Stomach (tissue), 9 donors: ENCODE measurements around the gene PPEF1. TPM values are rescaled to one million over a fixed set of nuclear protein-coding genes. Genes with fewer than 3 reads are reported as not detected.
"Not testable (repeated sequence)": the region's sequence is repeated elsewhere in the genome, so short reads cannot be mapped to it uniquely, and the experiment has no call there.

Experiments used
- DNase-seq, 2 donors: peaks; one replicate each; pipeline versions ENCODE4 v3.0.0 to v3.0.0-alpha.2; 2013 to 2019
- H3K27ac ChIP-seq, 5 donors: fragments of 200-600 bp in 4 of 5; sonication (generic) in 4 of 5; one replicate each; pipeline ENCODE4 v1.5.1; 2013 to 2019; ENCODE audit warnings: mild to moderate bottlenecking in 1 of 5, moderate library complexity in 1 of 5
- H3K27me3 ChIP-seq, 3 donors: fragments of 200-600 bp; sonication (generic); one replicate each; pipeline ENCODE4 v1.5.1; 2017 to 2019; ENCODE audit warnings: mixed run types in 1 of 3
- H3K36me3 ChIP-seq, 4 donors: fragments of 200-600 bp; sonication (generic); 1 replicate in 3 of 4; 2 replicates in 1 of 4; pipeline ENCODE4 v1.5.1; 2016 to 2019
- H3K4me1 ChIP-seq, 4 donors: fragments of 200-600 bp; sonication (generic); one replicate each; pipeline ENCODE4 v1.5.1; 2016 to 2019
- H3K4me3 ChIP-seq, 4 donors: fragments of 200-600 bp; sonication (generic) in 3 of 4; one replicate each; pipeline ENCODE4 v1.5.1; 2016 to 2019; ENCODE audit warnings: mild to moderate bottlenecking in 1 of 4
- H3K9me3 ChIP-seq, 4 donors: fragments of 200-600 bp; sonication (generic); one replicate each; pipeline ENCODE4 v1.5.1; 2016 to 2019
- EP300 ChIP-seq: sonication (generic); formaldehyde crosslinking; IDR thresholded peaks from one replicate; pipeline ENCODE4 v1.6.1; 2017; ENCODE audit warnings: antibody characterized with exemption
- POLR2A ChIP-seq, 4 donors: fragments of 450-650 bp; IDR thresholded peaks; one replicate each; pipeline ENCODE4 v1.6.1; 2016; ENCODE audit warnings: antibody characterized with exemption in 4 of 4, control low read depth in 2 of 4, mild to moderate bottlenecking in 1 of 4, moderate library complexity in 1 of 4
- POLR2AphosphoS5 ChIP-seq, 3 donors: sonication (generic); formaldehyde crosslinking; IDR thresholded peaks; one replicate each; pipeline ENCODE4 v1.6.1; 2016; ENCODE audit warnings: antibody characterized with exemption in 3 of 3
- WGBS, 5 donors: extraction: QIAGEN DNeasy Blood & Tissue Kit in 3 of 5; methylation state at CpG; one replicate each; pipeline versions ENCODE4 v1.1.5 to v1.1.7; 2013 to 2018; 5-methylcytosine and 5-hydroxymethylcytosine counted together
- intact Hi-C: fragments of 100-400 bp; cut with DNase I; formaldehyde crosslinking; loops from one replicate; pipeline ENCODE4 v1.15.1; 2023; ENCODE audit warnings: low total_unique reads
- polyA plus RNA-seq, 3 donors: library from polyadenylated mRNA; stranded (reverse); fragments of 200-250 nt; gene quantifications; one replicate each; pipeline ENCODE4 v1.2.3, GENCODE V29; 2013
- total RNA-seq, 5 donors: library from RNA; depleted of rRNA; stranded (reverse); fragments of >200 nt; gene quantifications; one replicate each; pipeline versions ENCODE4 v1.1.0 to v1.2.3, GENCODE V29; 2014 to 2016
- TF ChIP-seq, protein P1 (sequence below), 7 experiments: fragments of 450-650 bp in 4 of 7; fragments of 200-600 bp in 3 of 7; sonication (generic) in 3 of 7; IDR thresholded peaks; one replicate each; pipeline ENCODE4 v1.5.1; 2016 to 2019; ENCODE audit warnings: antibody characterized with exemption in 7 of 7, control low read depth in 2 of 7, mild to moderate bottlenecking in 1 of 7
- donor health status: healthy with polysubstance abuse.
- donor health status: Bipolar disorder and iron deficiency.
- donor health status: healthy.

Gene PPEF1
- total and polyA plus RNA-seq, 8 donors, result 0.08 to 1.3 (median 0.22) TPM; not detected in 4

DNA sequence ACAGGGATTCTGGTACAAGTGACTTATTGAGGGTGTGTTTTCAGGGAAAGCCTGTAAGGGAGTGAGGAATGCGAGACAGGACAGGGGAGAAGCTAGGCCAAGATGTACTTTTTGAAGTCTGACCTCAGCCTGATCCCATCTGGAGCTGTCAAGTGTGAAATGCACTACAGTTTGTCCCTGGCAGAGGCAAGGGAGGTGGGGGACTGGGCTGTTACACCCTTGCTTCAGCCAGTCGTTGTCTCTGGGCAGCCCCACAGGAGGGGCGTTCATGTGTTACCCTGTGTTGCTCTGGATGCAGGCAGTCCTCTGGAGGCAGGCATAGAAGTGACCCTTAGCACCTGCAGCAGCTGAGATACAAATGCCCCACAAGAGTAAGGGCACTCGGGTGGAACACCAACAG lies 25.8 kb downstream of the PPEF1 start:
- TF ChIP-seq EP300 (no peak), POLR2A (IDR thresholded peaks at IDR 0.05) (no peak), POLR2AphosphoS5 (IDR thresholded peaks at IDR 0.05) (no peak)
- TF ChIP-seq, protein P1, sequence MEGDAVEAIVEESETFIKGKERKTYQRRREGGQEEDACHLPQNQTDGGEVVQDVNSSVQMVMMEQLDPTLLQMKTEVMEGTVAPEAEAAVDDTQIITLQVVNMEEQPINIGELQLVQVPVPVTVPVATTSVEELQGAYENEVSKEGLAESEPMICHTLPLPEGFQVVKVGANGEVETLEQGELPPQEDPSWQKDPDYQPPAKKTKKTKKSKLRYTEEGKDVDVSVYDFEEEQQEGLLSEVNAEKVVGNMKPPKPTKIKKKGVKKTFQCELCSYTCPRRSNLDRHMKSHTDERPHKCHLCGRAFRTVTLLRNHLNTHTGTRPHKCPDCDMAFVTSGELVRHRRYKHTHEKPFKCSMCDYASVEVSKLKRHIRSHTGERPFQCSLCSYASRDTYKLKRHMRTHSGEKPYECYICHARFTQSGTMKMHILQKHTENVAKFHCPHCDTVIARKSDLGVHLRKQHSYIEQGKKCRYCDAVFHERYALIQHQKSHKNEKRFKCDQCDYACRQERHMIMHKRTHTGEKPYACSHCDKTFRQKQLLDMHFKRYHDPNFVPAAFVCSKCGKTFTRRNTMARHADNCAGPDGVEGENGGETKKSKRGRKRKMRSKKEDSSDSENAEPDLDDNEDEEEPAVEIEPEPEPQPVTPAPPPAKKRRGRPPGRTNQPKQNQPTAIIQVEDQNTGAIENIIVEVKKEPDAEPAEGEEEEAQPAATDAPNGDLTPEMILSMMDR (IDR thresholded peaks at IDR 0.05), result no peak
- no peaks in the 10 kb centered on the region for H3K4me1 ChIP-seq
- intact Hi-C loops, result no loop called here
- DNase-seq, result no peak
- WGBS, 5 donors, result 64 to 83% (median 76%) methylated on average over 4 of the region's 4 CpGs
- H3K4me3 ChIP-seq, result no peak overlapping the region
- H3K27me3 ChIP-seq, result no peaks in the 10 kb centered on the region
- no peak overlapping the region for H3K27ac ChIP-seq
- H3K9me3 ChIP-seq, result no peaks in the 10 kb centered on the region
- H3K36me3 ChIP-seq, result no peaks in the 10 kb centered on the region

DNA sequence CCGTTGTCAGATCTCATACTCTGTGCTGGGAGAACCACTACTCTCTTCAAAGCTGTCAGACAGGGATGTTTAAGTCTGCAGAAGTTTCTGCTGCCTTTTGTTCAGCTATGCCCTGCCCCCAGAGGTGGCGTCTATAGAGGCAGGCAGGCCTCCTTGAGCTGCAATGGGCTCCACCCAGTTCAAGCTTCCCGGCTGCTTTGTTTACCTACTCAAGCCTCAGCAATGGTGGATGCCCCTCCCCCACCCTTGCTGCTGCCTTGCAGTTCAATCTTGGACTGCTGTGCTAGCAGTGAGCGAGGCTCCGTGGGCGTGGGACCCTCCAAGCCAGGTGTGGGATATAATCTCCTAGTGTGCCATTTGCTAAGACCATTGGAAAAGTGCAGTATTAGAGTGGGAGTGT lies 32.2 kb downstream of the PPEF1 start:
- H3K36me3 ChIP-seq, H3K4me3 ChIP-seq, intact Hi-C loops, H3K4me1 ChIP-seq, H3K9me3 ChIP-seq, H3K27ac ChIP-seq, DNase-seq, H3K27me3 ChIP-seq: not testable (repeated sequence)
- 48 to 69% (median 65%) methylated on average over 3 to 6 of the region's 6 CpGs for WGBS, 5 donors

DNA sequence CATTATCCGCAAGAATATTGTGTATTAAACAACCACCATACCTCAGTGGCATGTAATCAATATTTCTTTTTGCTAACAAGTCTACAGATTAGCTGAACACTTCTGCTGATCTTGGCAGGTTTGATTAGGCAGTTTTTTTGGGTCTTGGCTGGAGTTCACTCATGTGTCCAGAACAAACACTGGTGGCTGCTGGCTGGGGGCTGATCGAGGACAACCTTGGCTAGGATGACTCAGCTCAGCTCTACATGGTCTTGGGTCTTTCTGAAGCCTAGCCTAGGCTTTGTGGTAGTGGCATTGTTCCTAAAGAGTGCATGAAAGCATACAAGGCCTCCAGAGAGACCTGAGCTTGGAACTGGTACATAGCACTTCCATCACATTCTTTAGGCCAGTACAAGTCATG lies 41.1 kb downstream of the PPEF1 start:
- 34 to 70% (median 61%) methylated on average over 1 to 2 of the region's 2 CpGs for WGBS, 5 donors
- H3K4me3 ChIP-seq, result no peak overlapping the region
- H3K27ac ChIP-seq, result no peak overlapping the region
- TF ChIP-seq EP300, result no peak
- TF ChIP-seq, protein P1 (IDR thresholded peaks at IDR 0.05), result no peak
- no peak for TF ChIP-seq POLR2A (IDR thresholded peaks at IDR 0.05)
- no peak for TF ChIP-seq POLR2AphosphoS5 (IDR thresholded peaks at IDR 0.05)
- intact Hi-C loops, result no loop called here
- no peaks in the 10 kb centered on the region for H3K27me3 ChIP-seq
- no peaks in the 10 kb centered on the region for H3K36me3 ChIP-seq
- no peaks in the 10 kb centered on the region for H3K4me1 ChIP-seq
- peaks cover 0 to 6% (median 3%) of the 10 kb centered on the region in 4 donors for H3K9me3 ChIP-seq
- no peak for DNase-seq

DNA sequence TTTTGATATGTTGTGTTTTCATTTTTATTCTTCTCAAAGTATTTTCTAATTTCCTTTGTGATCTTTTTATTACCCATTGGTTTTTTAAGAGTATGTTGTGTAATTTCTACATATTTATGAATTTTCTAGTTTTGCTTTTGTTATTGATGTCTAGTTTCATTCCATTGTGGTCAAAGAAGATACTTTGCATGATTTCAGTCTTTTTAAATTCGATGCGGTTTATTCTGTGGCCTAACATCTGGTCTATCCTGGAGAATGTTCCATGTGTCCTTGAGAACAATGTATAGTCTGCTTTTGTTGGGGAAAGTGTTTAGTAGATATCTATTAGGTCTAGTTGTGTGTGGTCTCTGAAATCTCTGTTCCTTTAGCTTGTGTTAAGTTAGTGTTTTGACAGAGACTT lies 46.2 kb downstream of the PPEF1 start:
- H3K9me3 ChIP-seq, result peaks cover 0 to 6% (median 0%) of the 10 kb centered on the region in 4 donors
- H3K4me3 ChIP-seq, result no peak overlapping the region
- H3K27ac ChIP-seq, result no peak overlapping the region
- H3K27me3 ChIP-seq, result no peaks in the 10 kb centered on the region
- WGBS, 5 donors, result 75 to 93% (median 87%) methylated on average over 2 of the region's 2 CpGs
- no peaks in the 10 kb centered on the region for H3K4me1 ChIP-seq
- no peaks in the 10 kb centered on the region for H3K36me3 ChIP-seq
- DNase-seq, result no peak
- intact Hi-C loops, result no loop called here
- TF ChIP-seq, protein P1 (IDR thresholded peaks at IDR 0.05), result no peak
- no peak for TF ChIP-seq EP300
- no peak for TF ChIP-seq POLR2AphosphoS5 (IDR thresholded peaks at IDR 0.05)
- no peak for TF ChIP-seq POLR2A (IDR thresholded peaks at IDR 0.05)

DNA sequence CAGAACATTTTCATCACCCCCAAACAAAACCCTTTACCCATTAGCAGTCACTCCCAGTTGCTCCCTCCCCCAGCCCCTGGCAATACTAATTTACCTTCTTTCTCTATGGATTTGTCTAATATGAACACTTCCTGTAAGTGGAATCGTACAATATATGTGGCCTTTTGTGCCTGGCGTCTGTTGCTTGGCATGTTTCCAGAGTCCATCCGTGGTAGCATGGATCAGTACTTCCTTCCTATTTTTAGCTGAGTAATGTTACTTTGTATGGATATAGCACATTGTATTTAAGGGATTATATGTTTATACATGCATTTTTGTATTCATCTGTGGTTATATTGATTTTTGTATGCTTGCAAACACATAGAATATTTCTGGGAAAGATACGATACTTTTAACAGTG lies 48.2 kb downstream of the PPEF1 start:
- WGBS, 5 donors, result 41 to 68% (median 48%) methylated on average over 4 of the region's 4 CpGs
- TF ChIP-seq, protein P1 (IDR thresholded peaks at IDR 0.05), result no peak
- Histone ChIP-seq H3K4me3 (no peak overlapping the region), H3K4me1 (no peaks in the 10 kb centered on the region), H3K9me3 (peaks cover 0 to 6% (median 0%) of the 10 kb centered on the region in 4 donors), H3K27me3 (no peaks in the 10 kb centered on the region), H3K36me3 (no peaks in the 10 kb centered on the region), H3K27ac (no peak overlapping the region)
- intact Hi-C loops, result no loop called here
- DNase-seq, result peak in 1 of 2 donors; percentile 27
